D721Med (cell line): ENCODE data around the gene HLA-A.
"Not testable (repeated sequence)": the region's sequence is repeated elsewhere in the genome, so short reads cannot be mapped to it uniquely, and the experiment has no call there.

Experiments
- DNase-seq: peaks from one replicate; pipeline ENCODE4 v3.0.0; 2011; ENCODE audit warnings: low spot score; ENCODE audit not compliant: insufficient read length
- FAIRE-seq: peaks from 2 replicates; lab custom pipeline; 2011; peaks lifted over from hg19 to GRCh38; lab: Jason Lieb, UNC
- CTCF ChIP-seq: IDR thresholded peaks from 2 replicates; pipeline ENCODE4 v1.5.1; 2012; ENCODE audit warnings: mild to moderate bottlenecking, control low read depth; ENCODE audit not compliant: insufficient read depth; ENCODE audit errors: missing control alignments

The HLA-A gene

GRCh38 chr6:29976253-29976587 lies 33.9 kb downstream of the HLA-A start:
- no peak for TF ChIP-seq CTCF
- DNase-seq (no peak), FAIRE-seq (no peak)

DNA sequence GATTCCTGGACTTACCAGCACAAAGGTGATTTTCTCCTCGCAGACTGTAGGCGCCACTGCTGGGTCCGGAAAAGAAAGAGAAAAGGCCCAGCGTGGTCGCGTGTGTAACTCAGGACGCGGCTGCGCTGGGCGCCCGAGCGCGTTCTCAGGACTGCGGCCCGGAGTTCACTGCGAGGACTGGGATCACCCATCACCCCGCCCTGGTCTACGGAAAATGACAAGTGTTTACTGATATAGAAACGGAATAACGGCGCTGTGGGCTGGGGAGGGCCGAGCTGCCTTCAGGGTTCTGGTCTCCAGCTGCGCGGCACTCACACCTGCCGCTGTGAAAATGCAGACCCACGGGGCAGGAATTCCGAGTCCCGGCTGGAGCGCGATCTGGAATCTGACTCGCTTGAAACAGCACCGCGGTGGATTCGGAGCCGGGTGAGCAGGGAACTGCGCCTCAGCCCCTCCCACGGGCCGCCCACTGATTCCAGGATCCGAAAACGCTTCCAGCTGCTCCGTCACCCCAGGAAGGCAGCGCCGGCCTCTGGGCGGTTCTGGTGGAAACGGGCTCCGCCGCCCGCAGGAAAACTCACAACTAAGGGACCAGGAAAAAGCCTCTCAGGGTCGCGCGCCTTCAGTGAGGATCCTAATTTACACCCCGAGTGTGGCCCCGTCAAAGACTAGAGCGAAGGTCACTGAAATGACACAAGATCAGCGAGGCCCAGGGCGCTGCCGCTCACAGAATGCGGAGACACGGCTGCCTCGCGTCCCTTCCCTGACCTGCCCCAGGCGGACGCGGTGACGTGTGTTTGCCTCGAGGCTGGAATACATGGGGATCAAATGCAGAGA lies 34.5 kb downstream of the HLA-A start:
- DNase-seq (no peak), FAIRE-seq (no peak)
- peak; percentile 33 for TF ChIP-seq CTCF

DNA sequence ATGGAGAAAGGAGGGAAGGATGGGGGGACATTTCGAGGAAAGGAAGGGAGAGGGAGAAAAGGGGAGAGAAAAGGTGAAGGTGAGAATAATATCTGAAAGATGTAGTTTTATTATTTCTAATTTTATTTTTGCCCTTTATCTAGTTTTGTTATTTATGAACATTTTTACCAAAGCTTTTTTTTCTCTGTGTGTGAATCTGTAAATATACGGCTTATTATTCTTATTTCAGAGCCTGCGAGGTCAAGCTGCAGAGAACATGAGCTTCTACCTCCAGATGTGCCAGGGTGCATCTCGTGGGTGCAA lies 35.0 kb downstream of the HLA-A start:
- FAIRE-seq (no peak), DNase-seq (no peak)
- no peak for TF ChIP-seq CTCF

DNA sequence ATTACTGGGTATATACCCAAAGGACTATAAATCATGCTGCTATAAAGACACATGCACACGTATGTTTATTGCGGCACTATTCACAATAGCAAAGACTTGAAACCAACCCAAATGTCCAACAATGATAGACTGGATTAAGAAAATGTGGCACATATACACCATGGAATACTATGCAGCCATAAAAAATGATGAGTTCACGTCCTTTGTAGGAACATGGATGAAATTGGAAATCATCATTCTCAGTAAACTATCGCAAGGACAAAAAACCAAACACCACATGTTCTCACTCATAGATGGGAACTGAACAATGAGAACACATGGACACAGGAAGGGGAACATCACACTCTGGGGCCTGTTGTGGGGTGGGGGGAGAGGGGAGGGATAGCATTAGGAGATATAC lies 37.7 kb downstream of the HLA-A start:
- not testable (repeated sequence) for DNase-seq, FAIRE-seq

DNA sequence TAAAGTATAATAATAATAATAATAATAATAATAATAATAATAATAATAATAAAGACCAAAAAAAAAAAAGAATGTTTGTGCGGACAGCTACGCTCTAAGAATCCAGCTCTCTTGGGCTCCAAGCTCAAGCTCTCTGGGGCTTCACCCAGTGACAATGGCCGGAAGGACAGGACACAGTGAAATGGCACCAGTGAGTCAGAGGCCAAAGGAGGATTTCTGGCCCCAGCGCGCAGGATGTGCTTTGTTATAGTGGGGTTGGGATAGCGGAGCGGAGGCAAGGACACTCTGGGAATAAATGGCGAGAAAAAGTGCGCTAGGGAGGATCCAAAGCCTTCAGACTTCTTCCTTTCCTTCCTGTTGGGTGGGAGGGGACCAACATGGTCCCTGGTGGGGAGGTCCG lies 38.2 kb downstream of the HLA-A start:
- no peak for TF ChIP-seq CTCF
- no peak for FAIRE-seq
- DNase-seq: no peak

- DNase-seq (no peak), FAIRE-seq (no peak)
- TF ChIP-seq CTCF: no peak
Observed at GRCh38 chr6:29981211-29981812, 39.0 kb downstream of the HLA-A start.

- FAIRE-seq: no peak
- DNase-seq: no peak
- no peak for TF ChIP-seq CTCF
Observed at GRCh38 chr6:29982097-29982496, 39.8 kb downstream of the HLA-A start.
